KMS-11 (cell line): ENCODE measurements around the gene MYH9.

Source experiments
- H2AFZ ChIP-seq: fragments of 200-600 bp; sonication (generic); 2 replicates; pipeline ENCODE4 v1.6.1; 2016; ENCODE audit warnings: antibody characterized with exemption, mixed run types, low read depth
- H3K27ac ChIP-seq: fragments of 200-600 bp; sonication (generic); 2 replicates; pipeline ENCODE4 v1.6.1; 2016; ENCODE audit warnings: mild to moderate bottlenecking, mixed run types
- H3K27me3 ChIP-seq: fragments of 200-600 bp; sonication (generic); 2 replicates; pipeline ENCODE4 v1.6.1; 2017; ENCODE audit warnings: mild to moderate bottlenecking, low read depth, mixed run types, moderate library complexity; ENCODE audit not compliant: insufficient read depth
- H3K36me3 ChIP-seq: fragments of 200-600 bp; sonication (generic); 2 replicates; pipeline ENCODE4 v1.6.1; 2017; ENCODE audit warnings: mild to moderate bottlenecking, mixed run types; ENCODE audit not compliant: insufficient read depth
- H3K4me1 ChIP-seq: fragments of 200-600 bp; sonication (generic); 2 replicates; pipeline ENCODE4 v1.6.1; 2016; ENCODE audit warnings: mild to moderate bottlenecking, low read depth, mixed run types; ENCODE audit not compliant: poor library complexity, severe bottlenecking
- H3K4me2 ChIP-seq: fragments of 200-600 bp; sonication (generic); 2 replicates; pipeline ENCODE4 v1.7.0; 2016; ENCODE audit warnings: mild to moderate bottlenecking, mixed run types
- H3K4me3 ChIP-seq: fragments of 200-600 bp; sonication (generic); IDR thresholded peaks from 2 replicates; pipeline ENCODE4 v1.6.1; 2017; ENCODE audit warnings: low read depth, low read length, mixed read lengths; ENCODE audit not compliant: insufficient read depth
- H3K79me2 ChIP-seq: fragments of 200-600 bp; sonication (generic); 2 replicates; pipeline ENCODE4 v1.6.1; 2016; ENCODE audit warnings: low read depth, mixed run types; ENCODE audit not compliant: insufficient read depth
- H3K9ac ChIP-seq: fragments of 200-600 bp; sonication (generic); 2 replicates; pipeline ENCODE4 v1.6.1; 2016; ENCODE audit warnings: mild to moderate bottlenecking, mixed run types
- H4K20me1 ChIP-seq: fragments of 200-600 bp; sonication (generic); 2 replicates; pipeline ENCODE4 v1.6.1; 2016; ENCODE audit warnings: mild to moderate bottlenecking, mixed run types; ENCODE audit not compliant: insufficient read depth
- TF ChIP-seq, protein P1 (sequence below): fragments of 200-600 bp; sonication (generic); conservative IDR thresholded peaks from 2 replicates; pipeline ENCODE4 v1.6.1; 2017; ENCODE audit warnings: low read depth, mild to moderate bottlenecking, antibody characterized with exemption, low read length, moderate library complexity, mixed read lengths

MYH9 gene

DNA sequence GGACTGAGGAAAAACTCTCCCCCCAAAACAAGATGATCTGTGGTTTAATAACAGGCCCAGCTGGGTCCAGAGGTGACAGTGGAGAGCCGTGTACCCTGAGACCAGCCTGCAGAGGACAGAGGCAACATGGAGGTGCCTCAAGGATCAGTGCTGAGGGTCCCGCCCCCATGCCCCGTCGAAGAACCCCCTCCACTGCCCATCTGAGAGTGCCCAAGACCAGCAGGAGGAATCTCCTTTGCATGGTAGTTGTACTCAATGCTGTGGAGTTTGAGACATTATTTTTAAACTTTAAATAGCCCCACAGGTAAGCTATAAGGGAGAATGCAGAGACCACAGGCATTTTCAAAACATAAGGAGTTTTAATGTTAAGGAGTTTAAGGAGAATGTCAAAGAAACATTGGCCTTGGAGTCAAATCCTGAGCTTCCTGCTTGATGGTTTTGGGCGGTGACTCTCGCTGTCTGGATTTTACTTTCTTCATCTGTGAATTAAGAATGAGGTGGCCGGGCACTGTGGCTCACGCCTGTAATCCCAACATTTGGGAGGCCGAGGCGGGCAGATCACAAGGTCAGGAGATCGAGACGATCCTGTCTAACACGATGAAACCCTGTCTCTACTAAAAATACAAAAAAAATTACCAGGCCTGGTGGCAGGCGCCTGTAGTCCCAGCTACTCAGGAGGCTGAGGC lies 128.0 kb downstream of the MYH9 start:
- peak overlapping the region; percentile 89 for H3K4me2 ChIP-seq

DNA sequence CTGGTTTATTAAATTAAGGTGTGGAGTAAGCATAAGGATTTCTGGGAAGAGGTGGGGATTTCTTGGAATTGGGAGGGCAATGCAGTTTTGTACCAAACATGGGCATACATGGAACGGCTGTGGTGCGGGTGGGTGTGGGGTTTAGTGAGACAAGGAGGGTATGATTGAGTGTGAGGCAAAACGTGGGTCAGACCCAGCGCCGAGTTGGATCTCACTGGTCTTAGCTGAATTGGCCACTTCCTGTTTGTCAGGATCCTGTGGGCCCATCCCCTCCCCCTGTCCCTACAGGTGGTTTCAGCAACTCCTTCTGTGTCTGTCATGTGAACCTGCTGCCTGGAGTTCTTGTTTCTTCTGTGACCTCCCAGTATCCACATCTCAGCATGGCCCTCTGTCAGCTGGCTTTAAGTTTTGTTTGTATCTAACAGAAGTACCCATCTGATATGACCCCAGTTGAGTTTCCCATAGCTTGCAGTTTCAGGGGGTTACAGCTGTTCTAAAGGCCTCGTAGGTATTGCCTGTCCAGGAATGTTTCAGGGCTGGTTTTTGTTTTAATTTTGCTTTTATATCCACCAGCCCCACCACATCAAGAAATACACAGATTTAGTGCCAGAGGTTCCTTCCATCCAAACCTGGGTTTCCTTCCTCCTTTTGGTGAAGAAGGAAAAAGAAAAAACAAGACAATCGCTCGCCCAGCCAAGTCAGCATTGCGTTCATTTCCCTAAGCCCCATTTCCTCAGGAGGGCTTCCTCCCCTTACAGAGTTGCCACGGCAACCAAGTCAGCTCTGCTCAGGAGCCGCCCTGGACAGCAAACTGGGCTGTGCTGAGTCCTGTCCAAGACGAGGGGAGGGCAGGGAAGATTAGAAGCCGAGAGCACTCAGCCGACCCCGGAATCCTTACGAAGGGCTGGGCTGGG lies 128.8 kb downstream of the MYH9 start:
- H3K4me2 ChIP-seq: peak overlapping the region; percentile 89
- TF ChIP-seq, protein P1, sequence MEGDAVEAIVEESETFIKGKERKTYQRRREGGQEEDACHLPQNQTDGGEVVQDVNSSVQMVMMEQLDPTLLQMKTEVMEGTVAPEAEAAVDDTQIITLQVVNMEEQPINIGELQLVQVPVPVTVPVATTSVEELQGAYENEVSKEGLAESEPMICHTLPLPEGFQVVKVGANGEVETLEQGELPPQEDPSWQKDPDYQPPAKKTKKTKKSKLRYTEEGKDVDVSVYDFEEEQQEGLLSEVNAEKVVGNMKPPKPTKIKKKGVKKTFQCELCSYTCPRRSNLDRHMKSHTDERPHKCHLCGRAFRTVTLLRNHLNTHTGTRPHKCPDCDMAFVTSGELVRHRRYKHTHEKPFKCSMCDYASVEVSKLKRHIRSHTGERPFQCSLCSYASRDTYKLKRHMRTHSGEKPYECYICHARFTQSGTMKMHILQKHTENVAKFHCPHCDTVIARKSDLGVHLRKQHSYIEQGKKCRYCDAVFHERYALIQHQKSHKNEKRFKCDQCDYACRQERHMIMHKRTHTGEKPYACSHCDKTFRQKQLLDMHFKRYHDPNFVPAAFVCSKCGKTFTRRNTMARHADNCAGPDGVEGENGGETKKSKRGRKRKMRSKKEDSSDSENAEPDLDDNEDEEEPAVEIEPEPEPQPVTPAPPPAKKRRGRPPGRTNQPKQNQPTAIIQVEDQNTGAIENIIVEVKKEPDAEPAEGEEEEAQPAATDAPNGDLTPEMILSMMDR: no peak
- H3K4me3 ChIP-seq: no peak overlapping the region
- H3K79me2 ChIP-seq: no peaks in the 10 kb centered on the region
- no peaks in the 10 kb centered on the region for H4K20me1 ChIP-seq
- H3K9ac ChIP-seq: peak overlapping the region; percentile 56
- H3K27me3 ChIP-seq: no peaks in the 10 kb centered on the region
- peak overlapping the region; percentile 71 for H2AFZ ChIP-seq
- peaks cover 63% of the 10 kb centered on the region for H3K4me1 ChIP-seq
- peak overlapping the region; percentile 94 for H3K27ac ChIP-seq
- no peaks in the 10 kb centered on the region for H3K36me3 ChIP-seq

More for the DNA sequence above, 128.0 kb downstream of the MYH9 start:
- peak overlapping the region; percentile 94 for H3K27ac ChIP-seq
- H3K9ac ChIP-seq: peak overlapping the region; percentile 56; the same call in 1 of the 2 replicates
- H3K79me2 ChIP-seq: no peaks in the 10 kb centered on the region
- TF ChIP-seq, protein P1: no peak
- no peaks in the 10 kb centered on the region for H3K36me3 ChIP-seq
- H3K4me3 ChIP-seq: no peak overlapping the region
- no peaks in the 10 kb centered on the region for H4K20me1 ChIP-seq
- H2AFZ ChIP-seq: peak overlapping the region; percentile 35; the same call in 1 of the 2 replicates
- H3K27me3 ChIP-seq: no peaks in the 10 kb centered on the region
- peaks cover 58% of the 10 kb centered on the region for H3K4me1 ChIP-seq

DNA sequence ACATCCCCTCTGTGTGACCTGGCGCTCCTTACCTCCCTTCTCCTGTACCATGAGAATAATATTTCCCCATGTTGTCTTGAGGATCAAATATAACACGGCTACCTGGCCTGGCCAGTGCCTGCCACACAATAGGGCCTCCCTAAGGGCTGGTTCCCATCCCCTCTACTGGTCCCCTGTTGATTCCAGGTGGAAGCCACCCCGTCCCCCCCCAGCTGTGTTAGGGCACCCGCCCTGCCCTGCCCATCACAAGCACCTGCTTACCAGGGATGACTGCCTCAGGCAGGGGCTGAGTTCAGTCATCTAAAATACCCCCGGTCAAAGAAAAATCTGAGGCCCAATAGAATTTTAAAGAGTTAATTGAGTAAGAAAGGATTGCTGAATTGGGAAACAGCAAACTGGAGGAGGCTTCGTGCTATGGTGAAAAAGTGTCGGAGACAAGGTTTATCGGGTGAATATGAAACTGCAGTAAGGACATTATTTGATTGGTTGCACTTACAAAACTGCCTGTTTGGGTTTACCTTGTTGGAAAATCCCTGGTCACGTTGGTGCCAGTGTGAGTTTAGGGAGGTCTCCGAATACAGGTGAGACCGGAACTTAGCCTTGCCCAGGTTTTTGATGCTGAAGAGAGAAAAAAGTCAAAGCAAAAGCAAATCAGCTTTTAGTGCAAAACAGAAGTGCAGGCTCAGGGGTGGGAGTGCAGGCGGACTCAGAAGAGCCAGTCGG lies 129.7 kb downstream of the MYH9 start:
- H3K36me3 ChIP-seq: no peaks in the 10 kb centered on the region
- H3K27ac ChIP-seq: peak overlapping the region; percentile 94
- peak overlapping the region; percentile 56 for H3K9ac ChIP-seq
- peaks cover 72% of the 10 kb centered on the region for H3K4me1 ChIP-seq
- H2AFZ ChIP-seq: peak overlapping the region; percentile 71
- TF ChIP-seq, protein P1: no peak
- H3K79me2 ChIP-seq: no peaks in the 10 kb centered on the region
- H3K27me3 ChIP-seq: no peaks in the 10 kb centered on the region
- no peaks in the 10 kb centered on the region for H4K20me1 ChIP-seq
- peak overlapping the region; percentile 89 for H3K4me2 ChIP-seq
- H3K4me3 ChIP-seq: no peak overlapping the region

DNA sequence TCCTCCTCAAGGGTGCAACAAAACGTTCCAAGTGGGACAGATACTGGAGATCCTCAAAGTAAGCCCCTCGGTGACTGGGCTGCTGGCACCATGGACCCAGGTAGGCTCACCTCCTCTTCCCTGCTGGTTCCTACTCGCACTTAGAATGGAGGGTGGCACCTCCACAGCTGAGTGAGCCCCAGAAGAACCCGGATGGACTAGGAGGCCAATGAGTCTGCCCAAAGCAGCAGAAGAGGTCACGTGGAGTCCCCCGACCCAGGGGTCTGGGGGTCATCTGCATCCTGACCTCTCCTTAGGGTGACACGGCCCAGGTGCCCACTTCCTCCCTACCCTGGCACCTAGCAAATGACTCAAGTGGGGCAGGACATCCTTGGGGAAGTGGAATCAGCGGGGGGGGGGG lies 130.5 kb downstream of the MYH9 start:
- Histone ChIP-seq H3K4me1 (peaks cover 79% of the 10 kb centered on the region), H3K27ac (peak overlapping the region; percentile 94), H3K36me3 (no peaks in the 10 kb centered on the region), H3K4me3 (no peak overlapping the region), H3K9ac (peak overlapping the region; percentile 56; the same call in 1 of the 2 replicates), H4K20me1 (no peaks in the 10 kb centered on the region), H3K4me2 (peak overlapping the region; percentile 89; the same call in 1 of the 2 replicates), H3K27me3 (no peaks in the 10 kb centered on the region), H2AFZ (no peak overlapping the region), H3K79me2 (no peaks in the 10 kb centered on the region)
- TF ChIP-seq, protein P1: no peak
